Middle frontal gyrus (tissue), 1 donor: ENCODE data around the gene NAMPT.

ENCODE experiments used
- DNase-seq: peaks from one replicate; pipeline ENCODE4 v3.0.0-alpha.2; 2015; ENCODE audit warnings: low spot score; ENCODE audit errors: extremely low spot score

The NAMPT gene

DNA sequence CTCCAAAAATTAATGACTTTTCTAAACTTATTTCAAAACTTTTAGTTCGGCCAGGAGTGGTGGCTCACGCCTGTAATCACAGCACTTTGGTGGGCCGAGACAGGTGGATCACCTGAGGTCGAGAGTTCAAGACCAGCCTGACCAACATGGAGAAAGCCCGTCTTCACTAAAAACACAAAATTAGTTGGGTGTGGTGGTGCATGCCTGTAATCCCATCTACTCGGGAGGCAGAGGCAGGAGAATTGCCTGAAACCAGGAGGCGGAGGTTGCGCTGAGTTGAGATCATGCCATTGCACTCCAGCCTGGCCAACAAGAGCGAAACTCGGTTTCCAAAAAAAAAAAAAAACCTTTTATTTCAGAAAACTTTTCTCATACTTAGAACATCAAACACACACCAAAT is 8.3 kb downstream of the NAMPT start:
- no peak for DNase-seq

DNA sequence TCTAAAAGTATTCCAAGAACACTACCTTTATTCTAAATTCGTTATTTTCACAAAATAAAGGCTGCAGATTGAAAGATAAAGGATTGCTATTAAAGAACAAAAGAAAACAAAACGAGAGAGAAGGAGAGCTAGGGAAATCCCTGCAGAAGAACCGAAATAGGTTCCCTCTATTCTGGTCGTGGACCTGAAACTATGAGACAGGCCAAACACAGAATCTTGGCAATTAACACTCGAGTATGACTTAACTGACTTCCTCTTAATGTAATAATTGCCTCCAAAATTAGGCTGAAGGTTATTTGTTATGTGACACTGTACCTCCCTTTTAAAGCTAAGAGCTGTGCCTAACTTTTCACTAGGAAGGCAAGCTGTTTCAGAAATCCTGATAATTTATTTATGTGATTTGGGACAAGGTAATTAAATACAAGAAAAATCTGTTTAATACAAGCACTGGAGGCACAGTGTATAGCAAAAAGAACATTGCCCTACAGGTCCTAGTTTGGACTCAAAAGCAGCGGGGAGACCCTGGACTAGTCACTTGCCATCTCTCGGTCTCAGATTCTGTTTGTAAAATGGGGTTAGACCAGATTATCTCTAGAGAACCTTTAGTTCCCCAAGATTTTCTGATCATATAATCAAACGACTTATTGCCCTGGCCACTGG is 11.6 kb downstream of the NAMPT start:
- DNase-seq: no peak

DNA sequence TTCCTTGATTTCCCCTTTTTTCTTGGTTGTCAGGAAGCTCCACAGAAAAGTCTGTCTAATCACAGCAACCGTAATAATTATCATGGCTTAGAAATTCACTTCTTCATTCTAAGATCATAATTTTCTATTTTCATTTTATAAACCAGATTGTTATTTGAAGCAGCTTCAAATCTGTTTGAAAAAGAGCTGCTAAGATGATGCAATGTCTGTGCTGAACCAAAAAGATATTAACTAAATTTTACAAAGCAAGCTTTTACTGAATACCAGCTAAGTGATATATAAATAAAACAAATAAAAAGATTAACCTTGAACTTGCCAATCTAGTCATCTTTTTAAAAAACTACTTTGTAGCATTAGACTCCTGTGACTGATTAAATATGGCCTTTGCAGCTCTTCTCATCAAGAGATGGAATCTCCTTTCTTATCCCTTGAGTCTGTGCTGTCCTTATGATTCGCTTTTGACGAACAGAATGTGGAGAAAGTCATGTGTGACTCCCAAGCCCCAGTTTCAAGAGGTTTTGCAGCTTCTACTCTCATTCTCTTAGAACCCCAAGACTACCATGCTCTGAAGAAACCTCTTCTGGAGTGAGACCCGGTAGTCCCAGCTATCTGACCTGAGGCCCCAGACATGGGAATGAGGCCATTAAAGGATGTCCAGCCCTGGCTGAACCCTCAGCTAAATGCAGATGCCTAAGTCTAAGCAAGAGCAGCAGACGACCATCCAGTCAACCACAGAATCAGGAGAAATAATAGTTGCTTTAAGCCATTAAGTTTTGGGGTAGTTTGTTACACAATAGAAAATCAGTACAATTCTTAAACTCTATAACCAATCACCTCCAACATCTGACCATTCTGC is 14.4 kb downstream of the NAMPT start:
- no peak for DNase-seq

GRCh38 chr7:106269254-106269961 is 15.4 kb downstream of the NAMPT start:
- no peak for DNase-seq

DNA sequence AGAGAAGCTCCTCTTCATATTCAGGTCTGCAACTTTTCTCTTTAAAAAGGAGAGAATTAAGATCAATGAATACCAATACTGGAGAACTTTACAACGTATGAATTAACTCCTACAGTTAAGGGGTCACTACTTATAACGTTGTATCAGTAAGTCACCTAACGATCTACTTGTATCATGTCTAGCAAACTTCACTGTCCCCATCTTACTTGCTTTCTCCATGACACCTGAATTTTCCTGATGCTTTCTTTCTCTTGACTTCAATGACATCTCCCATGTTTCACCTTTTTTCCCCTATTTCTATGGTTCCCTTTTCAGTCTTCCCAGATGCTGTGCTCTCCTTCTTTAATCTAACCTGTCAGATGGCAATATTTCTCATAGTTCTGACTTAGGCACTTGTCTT is 19.6 kb downstream of the NAMPT start:
- no peak for DNase-seq

DNA sequence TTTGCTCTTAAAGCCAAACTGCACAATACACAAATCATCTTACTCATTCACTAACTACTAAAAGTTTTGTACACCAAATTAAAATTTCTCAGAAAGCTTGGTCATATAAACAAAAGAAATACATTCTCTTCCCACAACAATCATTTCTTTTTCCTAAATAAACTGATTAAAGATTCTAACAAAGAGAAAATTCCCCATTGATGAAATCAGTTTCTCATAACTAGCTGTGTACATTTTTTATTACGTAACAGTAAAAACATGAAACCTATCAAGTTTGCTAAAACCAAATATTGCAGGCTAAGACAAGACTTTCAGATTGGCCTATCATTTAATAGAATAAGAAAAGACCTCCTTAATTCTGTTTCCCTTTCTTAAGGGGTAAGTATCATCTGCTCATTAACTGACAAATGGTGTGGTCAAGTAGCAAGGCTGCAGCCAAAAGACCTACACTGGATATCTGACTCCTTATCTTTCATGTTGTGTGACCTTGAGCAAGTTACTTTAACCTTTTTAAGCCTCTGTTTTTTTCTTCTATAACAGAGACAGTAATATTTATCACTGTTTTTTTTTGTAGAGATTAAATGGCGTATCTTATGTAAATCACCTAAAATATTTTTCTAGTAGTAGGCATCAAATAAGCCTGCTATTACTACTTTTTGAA is 22.4 kb downstream of the NAMPT start:
- no peak for DNase-seq

DNA sequence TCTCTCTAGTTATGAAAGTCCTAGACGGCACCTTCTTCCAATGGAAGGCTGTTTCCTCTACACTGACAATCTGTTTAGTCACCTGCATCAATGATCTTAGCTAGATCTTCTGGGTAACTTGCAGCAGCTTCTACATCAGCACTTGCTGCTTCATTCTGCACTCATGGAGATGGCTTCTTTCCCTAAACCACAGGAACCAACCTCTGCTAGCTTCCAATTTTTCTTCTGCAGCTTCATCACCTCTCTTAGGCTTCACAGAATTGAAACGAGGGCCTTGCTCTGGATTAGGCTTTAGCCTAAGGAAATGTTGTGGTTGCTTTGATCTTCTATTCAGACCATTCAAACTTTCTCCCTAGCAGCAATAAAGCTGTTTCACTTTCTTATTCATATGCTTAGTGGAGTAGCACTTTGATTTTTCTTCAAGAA is 24.6 kb downstream of the NAMPT start:
- no peak for DNase-seq

DNA sequence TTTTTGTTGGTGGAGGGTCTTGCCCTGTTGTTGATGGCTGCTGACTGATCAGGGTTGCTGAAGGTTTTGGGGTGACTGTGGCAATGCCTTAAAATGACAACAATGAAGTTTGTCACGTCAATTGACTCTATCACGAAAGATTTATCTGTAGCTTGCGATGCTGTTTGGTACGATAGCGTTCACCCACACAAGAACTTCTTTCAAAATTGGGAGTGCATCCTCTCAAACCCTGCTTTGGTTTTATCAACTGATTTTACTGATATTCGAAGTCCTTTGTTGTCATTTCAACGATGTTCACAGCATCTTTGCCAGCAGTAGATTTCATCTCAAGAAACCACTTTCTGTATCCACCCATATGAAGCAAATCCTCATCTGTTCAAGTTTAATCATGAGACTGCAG is 26.0 kb downstream of the NAMPT start:
- DNase-seq: no peak

DNA sequence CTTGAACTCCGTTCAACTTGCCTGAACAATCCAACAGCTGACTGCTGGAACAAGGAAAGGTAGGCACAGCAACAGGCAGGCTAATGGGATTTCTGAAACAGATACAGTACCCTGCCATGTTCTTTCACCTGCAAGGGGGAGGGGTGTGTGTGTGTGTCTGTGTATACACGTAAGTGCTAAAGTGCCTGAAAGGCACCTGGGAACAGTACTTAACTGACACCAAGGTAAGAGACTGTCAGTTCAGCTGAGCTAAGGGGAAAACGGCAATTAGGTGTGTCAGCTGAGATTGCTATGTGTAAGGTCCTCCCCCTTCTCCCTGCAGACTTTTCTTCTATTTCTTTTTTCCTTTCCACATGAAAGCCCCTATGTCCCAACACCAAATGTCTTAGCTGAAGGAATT is 27.0 kb downstream of the NAMPT start:
- no peak for DNase-seq

DNA sequence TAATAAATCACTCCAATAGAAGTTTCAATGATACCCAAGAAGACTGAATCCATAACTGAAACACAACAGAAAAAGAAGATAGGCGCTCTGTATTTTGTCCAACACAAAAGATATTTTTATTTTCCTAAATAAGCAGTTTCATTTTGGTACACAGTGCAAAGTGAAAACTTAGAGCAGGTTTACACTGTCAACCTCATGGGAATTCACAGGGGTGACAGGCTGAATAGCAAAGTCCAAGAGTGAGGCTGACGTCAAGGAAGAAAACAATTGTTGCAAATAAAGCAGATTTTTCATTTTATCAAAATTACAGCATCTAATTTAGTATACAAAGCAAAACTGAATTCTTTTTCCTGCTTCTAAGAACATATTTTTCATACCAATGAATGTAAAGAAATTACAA is 28.6 kb downstream of the NAMPT start:
- DNase-seq: no peak

DNA sequence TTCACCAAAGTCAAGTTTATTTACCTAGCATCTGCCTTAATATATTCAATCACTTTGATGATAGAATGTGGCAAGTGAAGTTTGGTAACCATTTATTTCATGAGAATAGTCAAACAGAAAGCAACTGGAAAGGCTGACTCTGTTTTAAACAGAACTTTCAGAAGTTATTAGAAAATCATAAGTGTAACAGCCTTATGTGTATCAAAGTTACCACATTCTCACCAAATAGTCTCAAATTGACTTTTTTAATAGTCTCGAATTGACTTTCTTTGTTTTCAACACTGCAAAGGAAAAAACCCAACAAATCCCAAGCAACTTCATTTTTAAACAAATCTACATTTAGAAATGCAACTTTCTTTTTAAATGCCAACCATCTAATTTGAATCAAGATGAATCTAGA is 29.5 kb downstream of the NAMPT start:
- no peak for DNase-seq

- no peak for DNase-seq
These were observed 30.2 kb downstream of the NAMPT start for GRCh38 chr7:106254525-106255116.

DNA sequence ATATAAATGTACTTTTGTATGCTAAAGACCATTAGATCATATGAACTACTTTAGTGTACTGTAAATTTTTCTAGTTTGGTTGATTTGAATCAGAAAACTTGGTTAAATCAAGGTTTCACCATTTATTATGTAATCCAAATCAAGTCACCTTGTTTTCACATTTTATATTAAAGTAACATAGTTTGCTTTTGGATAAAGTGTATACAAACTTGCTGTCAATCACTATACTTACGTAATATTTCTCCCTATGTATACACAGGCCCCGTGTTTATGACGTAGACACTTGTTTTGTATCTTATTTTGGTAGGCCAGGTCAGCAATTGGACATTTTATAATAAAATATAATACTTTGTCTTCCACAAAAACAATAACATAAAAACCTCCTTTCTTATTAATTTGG is 32.2 kb downstream of the NAMPT start:
- no peak for DNase-seq

- DNase-seq: no peak
These were observed 35.3 kb downstream of the NAMPT start for GRCh38 chr7:106249488-106249887.

DNA sequence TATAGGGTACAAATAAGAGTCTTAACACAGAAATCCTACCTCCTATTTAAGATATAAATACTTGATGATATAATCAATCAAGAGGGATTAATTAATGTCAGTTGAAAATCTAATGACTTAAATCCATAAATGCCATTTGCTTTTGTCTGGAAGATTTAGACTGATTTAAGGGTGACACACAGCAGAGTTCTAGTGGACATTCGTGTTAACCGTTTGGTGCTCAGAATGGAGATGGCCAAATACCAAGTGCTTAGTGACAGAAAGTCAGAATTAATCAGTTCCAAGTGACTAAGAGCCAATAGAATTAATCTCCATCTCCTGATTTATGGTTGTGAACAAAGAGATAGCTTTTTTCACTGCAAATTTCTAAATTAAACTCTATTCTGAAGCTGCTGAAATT is 36.2 kb downstream of the NAMPT start:
- no peak for DNase-seq

DNA sequence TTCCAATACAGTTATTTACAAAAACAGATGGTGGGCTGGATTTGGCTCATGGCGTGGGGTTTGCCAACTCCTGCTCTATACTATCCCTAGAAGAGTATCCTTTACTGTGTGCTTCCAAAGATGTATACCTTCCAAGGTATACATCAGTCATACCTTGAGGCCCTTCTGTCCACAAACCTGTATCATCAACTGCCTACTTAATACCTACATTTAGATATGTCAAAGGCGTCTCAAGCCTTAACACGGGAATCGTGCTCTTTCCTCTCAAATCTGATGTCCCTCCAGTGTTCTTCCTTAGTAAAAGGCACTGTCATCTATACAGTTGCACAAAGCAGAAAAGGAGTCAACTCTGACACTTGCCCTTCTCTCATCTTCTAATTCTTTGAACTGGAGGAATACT is 36.9 kb downstream of the NAMPT start:
- DNase-seq: no peak

- DNase-seq: no peak
These were observed 37.7 kb downstream of the NAMPT start for GRCh38 chr7:106246902-106247711.

DNA sequence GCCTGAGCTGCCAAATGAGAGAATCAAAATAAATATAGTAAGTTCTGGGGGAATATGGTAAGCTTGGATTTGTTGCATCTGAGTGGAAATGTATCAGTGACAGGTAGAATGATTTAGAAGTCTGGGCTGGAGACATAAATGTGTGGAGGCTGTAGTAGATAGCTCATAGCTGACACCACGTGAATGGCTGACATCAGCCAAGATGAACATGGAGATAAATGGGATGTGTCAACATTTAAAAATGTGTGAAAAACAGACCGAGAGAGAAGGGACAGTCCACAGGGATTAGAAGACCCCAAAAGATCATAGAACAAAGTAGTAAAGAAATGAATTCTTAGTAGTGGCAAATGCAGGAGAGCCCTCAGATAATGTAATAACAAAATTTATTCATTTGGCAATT is 40.9 kb downstream of the NAMPT start:
- DNase-seq: no peak

DNA sequence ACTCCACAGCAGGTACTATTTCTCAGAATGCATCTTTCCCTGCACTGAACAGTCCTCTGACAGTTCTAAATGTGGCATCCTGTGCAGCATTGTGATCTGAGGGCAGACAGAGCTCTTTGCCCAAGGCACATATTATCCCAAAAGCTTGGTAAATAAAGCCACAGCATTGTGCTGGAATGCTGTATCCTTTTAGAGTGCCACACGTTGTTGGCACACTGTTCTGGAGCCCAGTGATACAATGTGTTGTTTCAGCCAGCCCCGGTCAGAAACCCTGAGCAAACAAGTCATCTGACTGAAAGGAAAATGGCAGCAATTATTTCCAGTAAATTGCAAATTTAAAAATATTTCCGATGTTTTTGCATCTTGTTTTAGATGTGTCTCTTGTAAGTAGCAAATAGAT is 45.4 kb downstream of the NAMPT start:
- no peak for DNase-seq

DNA sequence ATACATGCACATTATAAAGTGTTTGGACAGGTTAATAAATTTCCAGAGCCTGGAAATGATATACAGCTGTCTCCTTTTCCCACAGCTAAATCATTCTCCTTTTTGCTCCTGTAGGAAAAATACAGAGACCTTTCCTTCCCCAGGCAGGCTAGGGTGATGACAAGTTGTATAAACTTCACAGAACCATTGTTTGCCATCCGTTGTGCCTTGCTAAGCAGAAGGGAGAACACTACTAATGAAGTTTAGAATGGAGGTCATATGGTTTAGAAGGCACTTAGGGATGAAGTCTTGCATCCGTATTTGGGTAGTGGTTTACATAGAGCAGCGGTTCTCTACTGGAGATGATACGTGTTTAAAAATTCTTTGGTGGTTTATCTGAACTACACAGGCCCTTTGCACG is 46.0 kb downstream of the NAMPT start:
- no peak for DNase-seq

- no peak for DNase-seq
These were observed 48.7 kb downstream of the NAMPT start for GRCh38 chr7:106236065-106236464.
